ELR (cell line): ENCODE data around the gene RNASE8.

ENCODE experiments used
- DNase-seq: peaks from one replicate; pipeline ENCODE4 v3.0.0-alpha.2; 2015; ENCODE audit warnings: low read depth

RNASE8 gene

GRCh38 chr14:21092273-21093011 is 34.8 kb downstream of the RNASE8 start:
- DNase-seq = peak; percentile 64

- no peak for DNase-seq
These were observed 35.4 kb downstream of the RNASE8 start for GRCh38 chr14:21093018-21093417.

GRCh38 chr14:21093769-21094681 is 36.4 kb downstream of the RNASE8 start:
- no peak for DNase-seq

GRCh38 chr14:21095430-21096205 is 38.0 kb downstream of the RNASE8 start:
- peak; percentile 37 for DNase-seq

GRCh38 chr14:21096438-21096837 is 38.8 kb downstream of the RNASE8 start:
- no peak for DNase-seq

- no peak for DNase-seq
These were observed 39.5 kb downstream of the RNASE8 start for GRCh38 chr14:21096978-21097635.

GRCh38 chr14:21097636-21098075 is 40.0 kb downstream of the RNASE8 start:
- no peak for DNase-seq

- DNase-seq = peak; percentile 34
These were observed 40.7 kb downstream of the RNASE8 start, which contains the start of gene ZNF219 for GRCh38 chr14:21098076-21098891. TSS of gene ZNF219 (minus strand) at chr14:21098655. CDS start at chr14:21093591, 5,064 bp downstream.

DNA sequence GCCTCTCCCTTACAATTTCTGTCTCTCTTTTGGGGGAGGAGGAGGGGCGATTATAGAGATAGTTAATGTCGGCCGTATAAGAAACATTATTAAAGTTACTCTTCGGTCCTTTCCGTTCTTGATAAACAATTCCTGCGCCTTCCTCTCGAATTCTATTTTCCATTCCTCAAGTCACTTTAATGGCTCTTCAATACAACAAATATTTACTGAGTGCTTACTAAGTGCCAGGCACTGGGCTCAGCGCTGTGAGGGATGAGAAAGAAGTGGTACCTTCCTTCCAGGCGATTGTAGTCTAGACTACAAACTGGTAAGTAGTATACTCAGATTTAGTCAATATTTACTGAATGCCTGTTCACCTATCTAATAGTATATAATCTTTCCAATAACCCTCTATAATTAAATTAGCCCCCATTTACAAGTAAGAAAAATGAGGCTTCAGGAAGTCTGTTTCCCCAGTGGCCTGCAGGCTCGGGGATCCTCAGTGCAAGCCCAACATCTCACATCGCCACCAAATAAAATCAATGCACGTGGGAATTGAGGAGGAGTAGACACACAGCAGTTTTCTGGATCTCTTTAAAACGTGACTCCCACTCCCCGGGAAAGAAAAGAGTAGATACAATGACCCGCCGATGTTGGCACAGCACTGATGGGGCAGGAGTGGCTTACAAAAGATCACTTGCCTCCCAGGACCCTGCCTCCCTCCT is 41.4 kb downstream of the RNASE8 start:
- no peak for DNase-seq

- DNase-seq = no peak
These were observed 42.0 kb downstream of the RNASE8 start for GRCh38 chr14:21099596-21099985.

GRCh38 chr14:21100931-21101330 is 43.3 kb downstream of the RNASE8 start, which contains the start of gene TMEM253:
TSS of gene TMEM253 (plus strand) at chr14:21101066. CDS start at chr14:21101344, 278 bp downstream.
- no peak for DNase-seq

DNA sequence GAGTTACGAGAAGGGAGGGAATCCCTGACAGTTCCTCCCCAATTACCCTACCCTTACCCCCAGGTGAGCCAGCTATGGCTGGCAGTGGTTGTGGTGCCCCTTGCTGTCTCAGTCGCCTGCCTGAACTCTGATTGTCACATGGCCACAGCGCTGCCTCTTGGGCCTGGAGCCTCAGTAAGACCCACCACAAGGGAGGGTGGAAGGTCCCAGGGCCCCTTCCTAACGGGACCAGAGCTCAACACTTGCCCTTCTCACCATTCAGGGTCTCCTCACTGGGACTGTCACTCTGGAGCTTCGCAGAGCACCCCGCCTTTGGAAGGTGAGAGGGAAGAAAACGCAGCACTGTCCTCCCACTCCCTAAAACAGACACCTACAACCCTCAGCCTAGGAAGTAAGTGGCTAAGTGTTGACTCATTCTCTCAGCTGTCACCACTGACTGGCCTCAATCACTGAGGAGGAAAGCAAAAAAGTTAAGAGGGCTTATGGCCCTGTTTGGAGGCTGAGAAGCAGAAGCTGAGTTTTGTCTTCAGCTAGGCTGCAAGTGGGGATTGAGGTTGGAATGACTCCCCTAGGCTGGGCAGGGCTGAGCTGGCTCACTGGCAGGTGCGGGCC is 44.3 kb downstream of the RNASE8 start:
- no peak for DNase-seq

GRCh38 chr14:21102521-21103410 is 45.1 kb downstream of the RNASE8 start:
- DNase-seq = no peak

DNA sequence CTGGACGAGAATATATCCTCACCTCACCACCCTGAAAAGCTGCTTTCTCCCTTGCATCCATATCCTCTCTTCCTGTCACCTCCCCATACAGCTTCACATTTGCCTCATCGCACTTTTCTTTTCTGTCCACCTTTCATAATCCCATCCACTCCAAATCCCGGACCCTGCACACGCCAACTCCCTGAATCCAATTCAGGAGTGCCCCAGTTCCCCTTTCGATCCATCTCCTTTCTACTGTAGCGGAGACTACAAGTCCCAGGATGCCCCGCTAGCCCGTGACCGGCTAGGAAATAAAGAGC is 45.7 kb downstream of the RNASE8 start:
- DNase-seq = no peak

GRCh38 chr14:21103710-21104447 is 46.3 kb downstream of the RNASE8 start:
- DNase-seq = peak; percentile 97

- peak; percentile 83 for DNase-seq
These were observed 46.9 kb downstream of the RNASE8 start for GRCh38 chr14:21104448-21105060.

DNA sequence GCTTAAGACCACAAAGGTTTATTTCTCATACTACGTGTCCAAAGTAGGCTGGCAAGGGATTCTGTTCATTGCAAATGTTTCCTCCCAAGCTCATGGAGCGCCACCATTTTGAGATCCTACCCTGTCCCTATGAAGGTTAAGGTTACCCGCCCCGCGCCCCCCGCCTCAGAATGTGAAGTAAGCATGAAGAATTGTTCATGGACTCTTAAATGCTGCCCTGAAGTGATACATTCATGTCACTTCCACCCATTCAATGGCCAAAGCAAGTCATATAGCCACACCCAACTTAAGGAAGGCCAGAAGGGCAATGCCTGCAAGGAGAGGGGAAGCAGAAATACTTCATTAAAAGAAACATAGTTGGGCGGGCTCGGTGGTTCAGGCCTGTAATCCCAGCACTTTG is 47.5 kb downstream of the RNASE8 start:
- DNase-seq = no peak

DNA sequence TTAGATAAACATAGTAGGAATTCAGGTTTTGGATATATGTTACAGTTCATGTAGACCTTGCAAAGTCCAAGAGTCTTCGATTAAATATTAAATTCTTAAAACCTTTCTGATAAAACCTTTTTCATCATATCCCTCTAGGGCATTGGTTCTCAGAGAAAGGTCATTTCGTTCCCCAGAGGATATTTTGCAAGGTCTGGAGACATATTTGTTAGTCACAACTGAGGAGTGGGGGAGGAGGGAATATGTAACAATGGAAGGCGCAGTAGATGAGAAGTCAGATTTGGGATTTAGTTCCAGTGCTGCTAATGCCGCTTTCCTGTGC is 48.5 kb downstream of the RNASE8 start:
- DNase-seq = peak; percentile 43
